Measurements from ENCODE around the gene ELF3. TPM values are rescaled to one million over a fixed set of nuclear protein-coding genes. Genes with fewer than 3 reads are reported as not detected.
A peak's percentile ranks its signal among the peaks of the same experiment; 100 is the strongest.

ELF3 gene
- total and polyA plus RNA-seq, 2 of the 8 experiments (the other 6 are each of a cell fraction or from before 2014, with no cell fraction given): 17.3 to 25.0 TPM

GRCh38 chr1:202007805-202008489, 2.4 kb upstream of the ELF3 start (continued):
- TF ChIP-seq CBX5 (IDR thresholded peaks at IDR 0.05; ENCODE audit: low read depth, low read length) (no peak), SP2 (IDR thresholded peaks at IDR 0.05; ENCODE audit: low read length) (no peak), SRF (IDR thresholded peaks at IDR 0.05; ENCODE audit: low read depth, low read length) (no peak), JUND (IDR thresholded peaks at IDR 0.05; ENCODE audit: low read length) (0 out of 2 replicates have a peak, but pooled peaks have one; percentile 51), RXRA (IDR thresholded peaks at IDR 0.05; ENCODE audit: insufficient read depth, low read depth, low read length) (0 out of 2 replicates have a peak, but pooled peaks have one; percentile 67), TEAD4 (IDR thresholded peaks at IDR 0.05; ENCODE audit: low read depth, low read length) (peak; percentile 98), RAD21 (IDR thresholded peaks at IDR 0.05 in 1 of 2, conservative IDR thresholded peaks at IDR 0.05 in 1 of 2; ENCODE audit: low read depth in 2 of 2, low read length in 2 of 2) (0 out of 4 replicates have a peak, but pooled peaks of 1 of the 2 experiments have one; percentile 3), CREB1 (IDR thresholded peaks at IDR 0.05) (no peak), KDM1A (IDR thresholded peaks at IDR 0.05; ENCODE audit: borderline replicate concordance, low read length) (no peak; the same call in 1 of the 2 replicates), CTCF (IDR thresholded peaks at IDR 0.05; ENCODE audit: control extremely low read depth in 1 of 3, insufficient read depth in 1 of 3, low read depth in 1 of 3, low read length in 3 of 3) (no peak), POU5F1 (IDR thresholded peaks at IDR 0.05; ENCODE audit: low read depth, low read length) (no peak), ATF3 (IDR thresholded peaks at IDR 0.05; ENCODE audit: insufficient read depth, low read depth, low read length) (0 out of 2 replicates have a peak, but pooled peaks have one; percentile 37), HDAC2 (IDR thresholded peaks at IDR 0.05; ENCODE audit: borderline replicate concordance in 1 of 2, low read depth in 2 of 2, low read length in 2 of 2) (peak; percentile 70 to 87; a peak in 1 of 4 replicates), JUN (IDR thresholded peaks at IDR 0.05; ENCODE audit: low read depth, low read length) (no peak), CEBPB (IDR thresholded peaks at IDR 0.05; ENCODE audit: low read depth, low read length) (no peak), EZH2 (IDR thresholded peaks at IDR 0.05; ENCODE audit: low read depth, low read length, severe bottlenecking) (no peak), ATF2 (IDR thresholded peaks at IDR 0.05; ENCODE audit: low read length) (peak; percentile 85; the same call in 1 of the 2 replicates), TCF12 (IDR thresholded peaks at IDR 0.05; ENCODE audit: low read depth, low read length) (peak; percentile 91), ASH2L (IDR thresholded peaks at IDR 0.05; ENCODE audit: low read length) (peak; percentile 99)
